GM18868 (cell line): ENCODE data around the gene COX6A1.
"Not testable (repeated sequence)": the region's sequence is repeated elsewhere in the genome, so short reads cannot be mapped to it uniquely, and the experiment has no call there.

Experiments
- ATAC-seq: cut with Tn5 transposase; IDR thresholded peaks from one replicate; pipeline ENCODE4 v1.9.1; 2021; ENCODE audit warnings: mild to moderate bottlenecking, moderate library complexity; ENCODE audit not compliant: unreplicated experiment

COX6A1 gene

GRCh38 chr12:120425797-120426196 is 12.1 kb upstream of the COX6A1 start:
- no peak for ATAC-seq

- ATAC-seq, result no peak
Measured at GRCh38 chr12:120428597-120429229, 9.2 kb upstream of the COX6A1 start.

GRCh38 chr12:120429368-120429767 is 8.5 kb upstream of the COX6A1 start:
- ATAC-seq, result no peak

- no peak for ATAC-seq
Measured at GRCh38 chr12:120432772-120433525, 5.0 kb upstream of the COX6A1 start.

GRCh38 chr12:120438495-120439198 is 734 bp downstream of the COX6A1 start:
- ATAC-seq, result no peak

- ATAC-seq, result no peak
Measured at GRCh38 chr12:120439646-120440247, 1.8 kb downstream of the COX6A1 start.

GRCh38 chr12:120444676-120445075 is 6.8 kb downstream of the COX6A1 start:
- no peak for ATAC-seq

GRCh38 chr12:120445911-120446843 is 8.3 kb downstream of the COX6A1 start, which contains the start of the genes GATC and TRIAP1:
GATC (plus strand) TSS chr12:120446444; CDS start chr12:120446481, 37 bp downstream.
TRIAP1 (minus strand) TSS chr12:120446384; CDS start chr12:120446372, 12 bp downstream.
- ATAC-seq, result peak; percentile 85

GRCh38 chr12:120446844-120447178 is 8.9 kb downstream of the COX6A1 start:
- not testable (repeated sequence) for ATAC-seq

- no peak for ATAC-seq
Measured at GRCh38 chr12:120447992-120448391, 10.1 kb downstream of the COX6A1 start.

- ATAC-seq, result not testable (repeated sequence)
Measured at GRCh38 chr12:120452524-120452923, 14.6 kb downstream of the COX6A1 start.

GRCh38 chr12:120453060-120453750 is 15.3 kb downstream of the COX6A1 start:
- no peak for ATAC-seq

- no peak for ATAC-seq
Measured at GRCh38 chr12:120453977-120454376, 16.1 kb downstream of the COX6A1 start.

- ATAC-seq, result no peak
Measured at GRCh38 chr12:120455302-120455701, 17.4 kb downstream of the COX6A1 start.

- no peak for ATAC-seq
Measured at GRCh38 chr12:120457133-120457532, 19.2 kb downstream of the COX6A1 start.

GRCh38 chr12:120460157-120460556 is 22.2 kb downstream of the COX6A1 start:
- no peak for ATAC-seq

- ATAC-seq, result no peak
Measured at GRCh38 chr12:120462099-120462640, 24.3 kb downstream of the COX6A1 start.

GRCh38 chr12:120463712-120464111 is 25.8 kb downstream of the COX6A1 start:
- ATAC-seq, result no peak

GRCh38 chr12:120465756-120466155 is 27.8 kb downstream of the COX6A1 start:
- ATAC-seq, result no peak
